OCI-LY7 (cell line): Measurements from ENCODE around the gene MMP15. TPM values are rescaled to one million over a fixed set of nuclear protein-coding genes. Genes with fewer than 3 reads are reported as not detected.

Experiments used
- BruUV-seq: library from RNA; stranded (reverse); fragments of 400-500 nt; replicated peaks from 2 replicates; lab custom pipeline; 2021; lab: Mats Ljungman, UMichigan
- CTCF ChIA-PET: fragments of 300-600 bp; sonication (Branson Sonifier 250); formaldehyde crosslinking; loops from one replicate; lab custom pipeline; 2022; ENCODE audit warnings: antibody characterized with exemption; ENCODE audit not compliant: unreplicated experiment; lab: Charles Lee
- POLR2A ChIA-PET: fragments of 300-600 bp; sonication (Branson Sonifier 250); formaldehyde crosslinking; loops from one replicate; lab custom pipeline; 2022; ENCODE audit warnings: antibody characterized with exemption; lab: Charles Lee
- DNase-seq: peaks from one replicate; pipeline ENCODE4 v3.0.0-alpha.2; 2015; ENCODE audit warnings: low spot score
- H2AFZ ChIP-seq: fragments of 200-600 bp; sonication (generic), shearing (Covaris generic); 2 replicates; pipeline ENCODE4 v1.6.1; 2014; ENCODE audit warnings: mild to moderate bottlenecking, antibody characterized with exemption, low read length, moderate library complexity
- H3K27ac ChIP-seq: fragments of 200-600 bp; sonication (generic); 2 replicates; pipeline ENCODE4 v1.5.1; 2014; ENCODE audit warnings: mixed run types, low read depth, mild to moderate bottlenecking, moderate library complexity, low read length, inconsistent platforms; ENCODE audit not compliant: poor library complexity, severe bottlenecking
- H3K36me3 ChIP-seq: fragments of 200-600 bp; sonication (generic); 2 replicates; pipeline ENCODE4 v1.6.1; 2014; ENCODE audit warnings: mild to moderate bottlenecking, antibody characterized with exemption, low read length, moderate library complexity, mixed read lengths; ENCODE audit not compliant: insufficient read depth
- H3K4me1 ChIP-seq: fragments of 200-600 bp; sonication (generic); 2 replicates; pipeline ENCODE4 v1.5.1; 2014; ENCODE audit warnings: mild to moderate bottlenecking, low read length; ENCODE audit not compliant: insufficient read depth, poor library complexity, severe bottlenecking
- H3K4me2 ChIP-seq: fragments of 200-600 bp; sonication (generic); 2 replicates; pipeline ENCODE4 v1.6.1; 2014; ENCODE audit warnings: mild to moderate bottlenecking, low read length
- H3K4me3 ChIP-seq: fragments of 200-600 bp; sonication (generic); 2 replicates; pipeline ENCODE4 v1.5.1; 2014; ENCODE audit warnings: mild to moderate bottlenecking, low read depth, low read length; ENCODE audit not compliant: poor library complexity, severe bottlenecking
- H3K79me2 ChIP-seq: fragments of 200-600 bp; sonication (generic); 2 replicates; pipeline ENCODE4 v1.6.1; 2016; ENCODE audit warnings: low read depth, mild to moderate bottlenecking, low read length, moderate library complexity, mixed read lengths; ENCODE audit not compliant: insufficient read depth
- H3K9me2 ChIP-seq: fragments of 200-600 bp; sonication (generic); 2 replicates; pipeline ENCODE4 v1.6.1; 2016; ENCODE audit warnings: mild to moderate bottlenecking, low read length, mixed read lengths; ENCODE audit not compliant: insufficient read depth
- H3K9me3 ChIP-seq: fragments of 200-600 bp; sonication (generic); 2 replicates; pipeline ENCODE4 v1.6.1; 2014; ENCODE audit warnings: mild to moderate bottlenecking, mixed run types, low read length, mixed read lengths
- H4K20me1 ChIP-seq: fragments of 200-600 bp; sonication (generic); 2 replicates; pipeline ENCODE4 v1.6.1; 2014; ENCODE audit warnings: mild to moderate bottlenecking, antibody characterized with exemption, low read length, moderate library complexity, mixed read lengths; ENCODE audit not compliant: insufficient read depth
- EZH2phosphoT487 ChIP-seq: fragments of 200-600 bp; sonication (generic); IDR thresholded peaks from 2 replicates; pipeline ENCODE4 v1.6.1; 2018; ENCODE audit warnings: low read depth, borderline replicate concordance, mild to moderate bottlenecking, mixed run types, antibody characterized with exemption, low read length, moderate library complexity, mixed read lengths
- intact Hi-C: fragments of 100-400 bp; cut with micrococcal nuclease; formaldehyde crosslinking; loops from one replicate; pipeline ENCODE4 v1.10.0; 2022; ENCODE audit not compliant: unreplicated experiment
- total RNA-seq, 2 experiments: library from RNA; depleted of rRNA in 1 of 2; stranded (reverse); fragments of >200 nt in 1 of 2; shearing (Covaris generic) in 1 of 2; gene quantifications; 2 replicates each; pipeline ENCODE4 v1.2.3, GENCODE V29; 2014 to 2022
- TF ChIP-seq, protein P1 (sequence below): fragments of 200-600 bp; sonication (generic); conservative IDR thresholded peaks from 2 replicates; pipeline ENCODE4 v1.5.1; 2014; ENCODE audit warnings: mild to moderate bottlenecking, antibody characterized with exemption, low read length, moderate library complexity, mixed read lengths

The MMP15 gene
- total RNA-seq, 2 experiments from 2014 or later = 0.21 TPM; not detected in 1

DNA sequence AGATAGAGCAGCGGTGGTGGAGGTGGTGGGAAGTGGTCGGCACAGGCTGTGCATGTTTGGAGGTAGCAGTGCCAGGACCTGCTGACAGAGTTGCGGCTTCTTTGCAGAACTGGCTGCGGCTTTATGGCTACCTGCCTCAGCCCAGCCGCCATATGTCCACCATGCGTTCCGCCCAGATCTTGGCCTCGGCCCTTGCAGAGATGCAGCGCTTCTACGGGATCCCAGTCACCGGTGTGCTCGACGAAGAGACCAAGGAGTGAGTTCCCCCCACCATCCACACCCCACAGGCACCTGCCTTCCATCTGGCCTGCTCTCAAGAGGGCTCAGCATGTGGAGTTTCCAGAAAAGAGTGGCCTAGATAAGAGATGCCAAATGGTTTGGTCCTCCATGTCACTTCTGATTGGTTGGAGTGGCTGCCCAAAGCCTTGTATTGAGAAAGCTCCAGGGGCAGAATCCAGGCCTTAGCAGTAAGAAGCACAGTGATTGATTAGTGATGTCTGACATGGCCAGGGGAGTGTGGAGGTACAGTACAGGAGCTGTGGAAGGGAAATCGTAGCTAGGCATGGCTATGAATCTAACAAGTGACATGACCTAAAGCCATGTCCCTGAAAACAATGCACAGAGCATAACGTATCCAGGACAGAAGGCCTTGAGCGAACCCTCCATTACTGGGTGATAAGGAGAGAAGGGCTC is 12.0 kb downstream of the MMP15 start:
- DNase-seq = no peak
- no TSS peak for BruUV-seq
- Histone ChIP-seq H3K36me3 (no peaks in the 10 kb centered on the region), H3K27ac (no peak overlapping the region), H3K9me3 (no peaks in the 10 kb centered on the region), H2AFZ (no peak overlapping the region), H3K9me2 (no peaks in the 10 kb centered on the region), H3K4me3 (no peak overlapping the region), H3K4me1 (peaks cover 39% of the 10 kb centered on the region), H3K4me2 (no peak overlapping the region), H3K79me2 (no peaks in the 10 kb centered on the region), H4K20me1 (no peaks in the 10 kb centered on the region)
- ChIA-PET CTCF (no interaction called here), POLR2A (no interaction called here)
- TF ChIP-seq, protein P1, sequence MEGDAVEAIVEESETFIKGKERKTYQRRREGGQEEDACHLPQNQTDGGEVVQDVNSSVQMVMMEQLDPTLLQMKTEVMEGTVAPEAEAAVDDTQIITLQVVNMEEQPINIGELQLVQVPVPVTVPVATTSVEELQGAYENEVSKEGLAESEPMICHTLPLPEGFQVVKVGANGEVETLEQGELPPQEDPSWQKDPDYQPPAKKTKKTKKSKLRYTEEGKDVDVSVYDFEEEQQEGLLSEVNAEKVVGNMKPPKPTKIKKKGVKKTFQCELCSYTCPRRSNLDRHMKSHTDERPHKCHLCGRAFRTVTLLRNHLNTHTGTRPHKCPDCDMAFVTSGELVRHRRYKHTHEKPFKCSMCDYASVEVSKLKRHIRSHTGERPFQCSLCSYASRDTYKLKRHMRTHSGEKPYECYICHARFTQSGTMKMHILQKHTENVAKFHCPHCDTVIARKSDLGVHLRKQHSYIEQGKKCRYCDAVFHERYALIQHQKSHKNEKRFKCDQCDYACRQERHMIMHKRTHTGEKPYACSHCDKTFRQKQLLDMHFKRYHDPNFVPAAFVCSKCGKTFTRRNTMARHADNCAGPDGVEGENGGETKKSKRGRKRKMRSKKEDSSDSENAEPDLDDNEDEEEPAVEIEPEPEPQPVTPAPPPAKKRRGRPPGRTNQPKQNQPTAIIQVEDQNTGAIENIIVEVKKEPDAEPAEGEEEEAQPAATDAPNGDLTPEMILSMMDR = no peak
- no peak for TF ChIP-seq EZH2phosphoT487
- intact Hi-C loops = no loop called here

DNA sequence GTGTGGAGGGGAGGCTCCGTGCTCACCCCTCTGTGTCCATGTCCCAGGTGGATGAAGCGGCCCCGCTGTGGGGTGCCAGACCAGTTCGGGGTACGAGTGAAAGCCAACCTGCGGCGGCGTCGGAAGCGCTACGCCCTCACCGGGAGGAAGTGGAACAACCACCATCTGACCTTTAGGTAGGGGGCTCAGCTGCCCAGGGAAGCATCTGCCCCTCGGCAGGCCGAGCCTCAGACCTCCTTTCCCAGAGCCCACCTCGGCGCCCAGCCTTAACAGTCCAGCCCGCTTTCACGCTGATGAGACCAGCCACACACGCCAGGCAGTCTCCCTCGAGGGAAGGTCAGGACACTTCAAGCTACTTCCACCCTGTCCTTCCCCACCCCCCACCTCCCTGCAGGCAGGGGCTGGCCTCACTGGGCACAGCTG is 12.7 kb downstream of the MMP15 start:
- POLR2A ChIA-PET = no interaction called here

More for the DNA sequence above, 12.7 kb downstream of the MMP15 start:
- DNase-seq = no peak
- H3K27ac ChIP-seq = no peak overlapping the region
- no peaks in the 10 kb centered on the region for H3K36me3 ChIP-seq
- H3K4me3 ChIP-seq = no peak overlapping the region
- H3K9me3 ChIP-seq = no peaks in the 10 kb centered on the region
- H4K20me1 ChIP-seq = no peaks in the 10 kb centered on the region
- no peak overlapping the region for H2AFZ ChIP-seq
- H3K79me2 ChIP-seq = no peaks in the 10 kb centered on the region
- intact Hi-C loops = no loop called here
- H3K4me2 ChIP-seq = no peak overlapping the region
- H3K9me2 ChIP-seq = no peaks in the 10 kb centered on the region
- BruUV-seq = no TSS peak
- H3K4me1 ChIP-seq = peaks cover 32% of the 10 kb centered on the region
- CTCF ChIA-PET = no interaction called here
- TF ChIP-seq, protein P1 = no peak
- TF ChIP-seq EZH2phosphoT487 = no peak
